AG09319 (cell line): ENCODE measurements around the gene ANO9.

ENCODE experiments used
- DNase-seq: peaks from one replicate; pipeline ENCODE4 v3.0.0-alpha.2; 2010; ENCODE audit warnings: low read depth; ENCODE audit errors: extremely low read depth
- TF ChIP-seq, protein P1 (sequence below): IDR thresholded peaks from 2 replicates; pipeline ENCODE4 v1.5.1; 2011; ENCODE audit warnings: low read depth, mild to moderate bottlenecking, inconsistent platforms, low read length, moderate library complexity

ANO9 gene

DNA sequence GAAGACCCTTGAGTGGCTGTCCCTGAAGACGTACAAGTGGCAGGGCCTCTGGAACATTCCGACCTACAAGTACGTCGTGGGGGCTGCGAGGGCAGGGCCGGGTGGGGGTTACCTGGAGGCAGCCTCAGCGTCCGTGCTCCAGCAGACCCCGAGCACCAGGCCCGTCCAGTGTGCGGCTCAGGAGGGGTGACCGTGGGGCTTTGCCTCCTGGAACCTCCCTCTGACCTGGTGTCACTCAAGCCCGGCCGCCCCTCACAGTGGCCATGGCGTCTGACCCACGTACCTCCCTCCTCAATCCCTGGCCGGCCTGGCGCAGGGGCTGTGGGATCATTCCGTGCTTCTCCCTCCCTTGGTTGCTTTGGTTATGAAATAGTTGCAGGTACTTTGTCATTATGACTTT is 46.8 kb upstream of the ANO9 start:
- TF ChIP-seq, protein P1, sequence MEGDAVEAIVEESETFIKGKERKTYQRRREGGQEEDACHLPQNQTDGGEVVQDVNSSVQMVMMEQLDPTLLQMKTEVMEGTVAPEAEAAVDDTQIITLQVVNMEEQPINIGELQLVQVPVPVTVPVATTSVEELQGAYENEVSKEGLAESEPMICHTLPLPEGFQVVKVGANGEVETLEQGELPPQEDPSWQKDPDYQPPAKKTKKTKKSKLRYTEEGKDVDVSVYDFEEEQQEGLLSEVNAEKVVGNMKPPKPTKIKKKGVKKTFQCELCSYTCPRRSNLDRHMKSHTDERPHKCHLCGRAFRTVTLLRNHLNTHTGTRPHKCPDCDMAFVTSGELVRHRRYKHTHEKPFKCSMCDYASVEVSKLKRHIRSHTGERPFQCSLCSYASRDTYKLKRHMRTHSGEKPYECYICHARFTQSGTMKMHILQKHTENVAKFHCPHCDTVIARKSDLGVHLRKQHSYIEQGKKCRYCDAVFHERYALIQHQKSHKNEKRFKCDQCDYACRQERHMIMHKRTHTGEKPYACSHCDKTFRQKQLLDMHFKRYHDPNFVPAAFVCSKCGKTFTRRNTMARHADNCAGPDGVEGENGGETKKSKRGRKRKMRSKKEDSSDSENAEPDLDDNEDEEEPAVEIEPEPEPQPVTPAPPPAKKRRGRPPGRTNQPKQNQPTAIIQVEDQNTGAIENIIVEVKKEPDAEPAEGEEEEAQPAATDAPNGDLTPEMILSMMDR = no peak
- DNase-seq = no peak

DNA sequence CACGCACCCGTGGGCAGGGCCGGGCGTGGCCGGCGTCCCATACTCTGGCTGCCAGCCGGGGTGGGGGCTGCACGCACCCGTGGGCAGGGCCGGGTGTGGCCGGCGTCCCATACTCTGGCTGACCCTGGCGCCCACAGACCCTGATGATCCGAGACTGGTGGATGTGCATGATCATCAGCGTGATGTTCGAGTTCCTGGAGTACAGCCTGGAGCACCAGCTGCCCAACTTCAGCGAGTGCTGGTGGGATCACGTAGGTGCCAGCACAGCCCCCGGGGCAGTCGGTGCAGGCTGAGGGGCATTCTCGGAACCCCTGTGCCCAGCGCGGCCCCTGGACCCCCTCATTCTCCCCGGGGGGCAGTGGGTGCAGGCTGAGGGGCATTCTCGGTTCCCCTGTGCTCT is 46.3 kb upstream of the ANO9 start:
- DNase-seq = no peak
- TF ChIP-seq, protein P1 = no peak

DNA sequence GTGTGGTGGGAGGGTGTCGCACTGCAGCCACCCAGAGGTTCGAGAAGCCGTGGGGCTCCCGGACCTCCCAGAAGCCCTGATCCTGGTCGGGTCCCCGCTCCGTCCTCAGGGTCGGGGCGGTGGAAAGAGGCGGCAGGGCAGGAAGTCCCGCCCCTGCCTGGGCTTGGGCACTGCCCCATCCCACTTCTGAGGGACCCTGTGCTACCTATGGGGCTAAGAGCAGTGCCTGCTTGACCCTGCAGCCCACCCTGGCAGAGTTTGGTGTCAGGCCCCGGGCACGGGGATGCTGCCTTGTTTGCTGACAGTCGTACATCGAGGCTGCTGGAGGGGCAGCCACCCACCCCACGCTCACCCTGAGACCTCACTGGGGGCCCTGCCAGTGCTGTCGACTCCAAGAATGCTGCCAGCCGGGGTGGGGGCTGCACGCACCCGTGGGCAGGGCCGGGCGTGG is 45.8 kb upstream of the ANO9 start:
- DNase-seq = no peak
- TF ChIP-seq, protein P1 = no peak

DNA sequence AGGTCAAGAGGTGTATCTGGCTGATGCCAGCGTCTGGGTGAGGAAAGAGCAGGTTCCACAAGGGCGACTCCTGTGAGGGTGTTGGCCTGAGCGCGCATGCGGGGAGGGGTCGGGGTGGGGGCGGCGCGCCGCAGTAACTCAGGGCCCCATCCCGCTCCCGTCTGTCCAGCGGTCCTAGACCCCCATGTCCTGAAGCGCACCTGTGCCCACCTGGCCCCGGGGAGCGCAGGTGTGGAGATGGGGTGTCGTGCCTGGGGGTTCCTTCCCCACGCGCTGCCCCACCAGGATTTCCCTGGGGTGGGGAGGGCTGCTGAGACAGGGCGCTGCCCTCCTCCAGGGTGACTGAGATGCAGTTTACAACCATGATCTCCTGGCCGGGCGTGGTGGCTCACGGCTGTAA is 44.4 kb upstream of the ANO9 start:
- TF ChIP-seq, protein P1 = no peak
- DNase-seq = no peak

DNA sequence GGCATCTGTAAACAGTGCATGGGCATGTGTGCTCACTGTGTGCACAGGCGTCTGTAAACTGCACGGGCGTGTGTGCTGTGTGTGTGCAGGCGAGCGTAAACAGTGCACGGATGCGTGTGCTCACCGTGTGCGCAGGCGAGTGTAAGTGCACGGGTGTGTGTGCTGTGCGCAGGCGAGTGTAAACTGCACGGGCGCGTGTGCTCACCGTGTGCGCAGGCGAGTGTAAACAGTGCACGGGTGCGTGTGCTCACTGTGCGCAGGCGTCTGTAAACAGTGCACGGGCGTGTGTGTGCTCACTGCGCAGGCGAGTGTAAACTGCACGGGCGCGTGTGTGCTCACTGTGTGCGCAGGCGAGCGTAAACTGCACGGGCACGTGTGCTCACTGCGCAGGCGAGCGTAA is 42.8 kb upstream of the ANO9 start:
- TF ChIP-seq, protein P1 = no peak
- DNase-seq = no peak

DNA sequence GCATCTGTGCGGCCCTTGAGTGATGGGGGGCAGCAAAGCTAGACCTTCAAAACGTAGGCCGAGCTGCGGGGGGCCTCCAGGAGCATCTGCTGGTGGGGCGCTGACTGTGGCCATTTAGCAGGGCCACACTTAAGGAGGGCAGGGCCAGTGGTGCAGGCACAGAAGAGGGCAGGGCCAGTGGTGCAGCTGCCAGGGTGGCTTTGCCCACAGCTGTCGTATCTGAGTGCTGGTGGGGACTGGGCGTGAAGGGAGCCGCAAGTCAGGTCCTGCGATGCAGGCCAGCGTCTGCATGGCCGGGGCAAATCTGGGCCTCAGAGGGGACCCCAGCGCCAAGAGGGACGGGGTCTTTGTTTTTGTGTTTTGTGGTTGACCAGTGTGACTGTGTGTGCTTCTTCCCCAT is 37.5 kb upstream of the ANO9 start:
- TF ChIP-seq, protein P1 = no peak
- DNase-seq = no peak

DNA sequence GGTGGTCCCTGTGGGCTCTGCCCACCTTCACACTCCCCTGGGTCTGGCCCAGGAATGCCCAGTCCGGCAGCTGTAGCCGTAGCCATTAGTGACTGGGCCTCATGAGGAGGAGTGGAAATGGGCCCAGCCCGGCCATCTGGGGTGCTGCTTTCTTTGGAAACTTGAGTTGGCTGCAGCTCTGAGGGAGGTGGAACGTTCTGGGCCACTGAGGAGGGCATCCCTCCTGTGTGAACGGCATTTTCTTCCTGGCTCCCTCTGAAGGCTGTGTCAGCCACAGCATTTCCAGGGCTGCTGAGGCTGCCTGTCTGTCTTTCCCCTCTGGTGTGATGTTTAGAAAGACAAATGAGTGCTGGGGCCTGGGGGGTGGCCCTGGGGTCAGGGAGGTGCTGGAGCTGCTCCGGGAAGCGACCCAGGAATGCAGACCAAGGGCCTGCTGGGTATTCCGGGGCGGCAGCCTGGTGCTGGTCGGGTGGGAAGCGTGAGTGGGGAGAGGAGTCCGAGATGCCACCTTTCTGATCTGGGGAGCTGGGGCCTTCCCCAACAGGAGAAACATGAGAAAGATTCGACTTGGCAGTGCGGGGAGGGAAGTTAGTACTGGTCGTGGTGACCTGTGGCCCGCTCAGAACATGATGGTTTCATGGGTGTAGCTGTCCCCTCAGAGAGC is 35.4 kb upstream of the ANO9 start:
- peak; percentile 38 for DNase-seq
- TF ChIP-seq, protein P1 = peak; percentile 24
